GM19452 (cell line): ENCODE data around the gene MANSC1.
"Not testable (repeated sequence)": the region's sequence is repeated elsewhere in the genome, so short reads cannot be mapped to it uniquely, and the experiment has no call there.

Experiments
- ATAC-seq: cut with Tn5 transposase; IDR thresholded peaks from one replicate; pipeline ENCODE4 v1.9.1; 2021; ENCODE audit not compliant: unreplicated experiment

MANSC1 gene

GRCh38 chr12:12327802-12328201 lies 22.2 kb downstream of the MANSC1 start:
- no peak for ATAC-seq

- no peak for ATAC-seq
Measured at GRCh38 chr12:12326262-12326661, 23.8 kb downstream of the MANSC1 start.

- ATAC-seq = no peak
Measured at GRCh38 chr12:12323591-12323990, 26.5 kb downstream of the MANSC1 start.

GRCh38 chr12:12323118-12323517 lies 26.9 kb downstream of the MANSC1 start:
- ATAC-seq = no peak

- no peak for ATAC-seq
Measured at GRCh38 chr12:12319451-12320183, 30.4 kb downstream of the MANSC1 start.

- ATAC-seq = no peak
Measured at GRCh38 chr12:12315838-12316237, 34.2 kb downstream of the MANSC1 start.

- ATAC-seq = not testable (repeated sequence)
Measured at GRCh38 chr12:12310695-12311094, 39.3 kb downstream of the MANSC1 start.

GRCh38 chr12:12305568-12306300 lies 44.3 kb downstream of the MANSC1 start:
- no peak for ATAC-seq

GRCh38 chr12:12302976-12303375 lies 47.1 kb downstream of the MANSC1 start:
- no peak for ATAC-seq

GRCh38 chr12:12301122-12301521 lies 48.9 kb downstream of the MANSC1 start:
- no peak for ATAC-seq

- no peak for ATAC-seq
Measured at GRCh38 chr12:12297201-12297830, 52.7 kb downstream of the MANSC1 start.

- ATAC-seq = no peak
Measured at GRCh38 chr12:12294215-12295005, 55.6 kb downstream of the MANSC1 start.

- no peak for ATAC-seq
Measured at GRCh38 chr12:12290206-12290605, 59.8 kb downstream of the MANSC1 start.

- ATAC-seq = no peak
Measured at GRCh38 chr12:12286441-12286840, 63.6 kb downstream of the MANSC1 start.

GRCh38 chr12:12282761-12283425 lies 67.1 kb downstream of the MANSC1 start:
- ATAC-seq = no peak

- ATAC-seq = no peak
Measured at GRCh38 chr12:12282202-12282601, 67.8 kb downstream of the MANSC1 start.

- no peak for ATAC-seq
Measured at GRCh38 chr12:12281134-12281533, 68.9 kb downstream of the MANSC1 start.

- ATAC-seq = no peak
Measured at GRCh38 chr12:12278899-12279298, 71.1 kb downstream of the MANSC1 start.
